H1 (cell line): ENCODE measurements around the gene NR2E1. TPM values are rescaled to one million over a fixed set of nuclear protein-coding genes. Genes with fewer than 3 reads are reported as not detected.

Experiments
- CTCF ChIA-PET: fragments of 300-600 bp; sonication (Branson Sonifier 250); formaldehyde crosslinking; loops from one replicate; lab custom pipeline; 2021; ENCODE audit not compliant: partially characterized antibody; lab: Charles Lee
- POLR2A ChIA-PET: fragments of 300-600 bp; sonication (Branson Sonifier 250); formaldehyde crosslinking; loops from one replicate; lab custom pipeline; 2021; ENCODE audit warnings: inconsistent platforms; ENCODE audit not compliant: partially characterized antibody; lab: Charles Lee
- DNase-seq, 2 experiments: peaks; one replicate each; pipeline versions ENCODE4 v3.0.0 to v3.0.0-alpha.2; 2010 to 2022; ENCODE audit warnings: low spot score in 2 of 2, low read depth in 1 of 2, mixed read lengths in 1 of 2
- FAIRE-seq: peaks from 2 replicates; lab custom pipeline; 2011; peaks lifted over from hg19 to GRCh38; lab: Jason Lieb, UNC
- H2AFZ ChIP-seq: 2 replicates; pipeline ENCODE4 v1.8.1; 2012; ENCODE audit warnings: low read length, inconsistent platforms
- H2AK5ac ChIP-seq: 2 replicates; pipeline ENCODE4 v1.6.1; 2013; ENCODE audit warnings: low read depth, low read length
- H2BK120ac ChIP-seq: replicated peaks from 2 replicates; pipeline ENCODE3; 2013; ENCODE audit warnings: low read depth, low read length, inconsistent platforms
- H2BK12ac ChIP-seq: 2 replicates; pipeline ENCODE4 v1.6.1; 2013; ENCODE audit warnings: low read depth, low read length
- H2BK15ac ChIP-seq: 2 replicates; pipeline ENCODE4 v1.6.1; 2013; ENCODE audit warnings: low read length
- H2BK20ac ChIP-seq: 2 replicates; pipeline ENCODE4 v1.6.1; 2013; ENCODE audit warnings: low read length
- H2BK5ac ChIP-seq: 2 replicates; pipeline ENCODE4 v1.6.1; 2013; ENCODE audit warnings: low read depth, low read length
- H3K14ac ChIP-seq: 2 replicates; pipeline ENCODE4 v1.6.1; 2013; ENCODE audit warnings: inconsistent platforms; ENCODE audit not compliant: insufficient read length
- H3K18ac ChIP-seq: 2 replicates; pipeline ENCODE4 v1.6.1; 2013; ENCODE audit warnings: low read length; ENCODE audit errors: extremely low read depth
- H3K23ac ChIP-seq: 2 replicates; pipeline ENCODE4 v1.6.1; 2013; ENCODE audit warnings: inconsistent platforms; ENCODE audit not compliant: insufficient read length
- H3K23me2 ChIP-seq: 2 replicates; pipeline ENCODE4 v1.6.1; 2013; ENCODE audit warnings: low read depth, low read length
- H3K27ac ChIP-seq: 2 replicates; pipeline ENCODE4 v1.6.1; 2011; ENCODE audit warnings: low read depth, low read length, inconsistent platforms
- H3K27me3 ChIP-seq, 4 experiments: replicated peaks in 1 of 4; 1 replicate in 1 of 4; 2 replicates in 3 of 4; pipeline versions ENCODE4 v1.6.1 to v1.8.1; 2011 to 2013; ENCODE audit warnings: low read length in 3 of 4, mild to moderate bottlenecking in 3 of 4, inconsistent platforms in 2 of 4, mixed read lengths in 2 of 4, moderate library complexity in 1 of 4; ENCODE audit not compliant: control insufficient read depth in 3 of 4, insufficient read depth in 3 of 4; ENCODE audit errors: extremely low read depth in 1 of 4
- H3K36me3 ChIP-seq, 4 experiments: 2 replicates each; pipeline versions ENCODE4 v1.6.1 to v1.8.1; 2011 to 2013; ENCODE audit warnings: mild to moderate bottlenecking in 4 of 4, low read length in 3 of 4, moderate library complexity in 2 of 4, control low read depth in 1 of 4, inconsistent platforms in 1 of 4; ENCODE audit not compliant: insufficient read depth in 4 of 4, control insufficient read depth in 2 of 4
- H3K4ac ChIP-seq: replicated peaks from 2 replicates; pipeline ENCODE3; 2013; ENCODE audit warnings: low read length, low read depth, mixed read lengths, inconsistent platforms; ENCODE audit not compliant: insufficient read length
- H3K4me1 ChIP-seq, 4 experiments: replicated peaks in 1 of 4; 1 replicate in 1 of 4; 2 replicates in 3 of 4; pipeline versions ENCODE4 v1.6.1 to v1.8.1; 2011 to 2013; ENCODE audit warnings: low read length in 3 of 4, inconsistent platforms in 2 of 4, mixed read lengths in 1 of 4; ENCODE audit not compliant: insufficient read depth in 4 of 4, control insufficient read depth in 3 of 4
- H3K4me2 ChIP-seq, 2 experiments: 2 replicates each; pipeline versions ENCODE4 v1.6.1 to v1.8.1; 2011 to 2013; ENCODE audit warnings: low read depth in 2 of 2, low read length in 2 of 2, control low read depth in 1 of 2, inconsistent platforms in 1 of 2, mild to moderate bottlenecking in 1 of 2; ENCODE audit not compliant: insufficient read depth in 1 of 2
- H3K4me3 ChIP-seq, 4 experiments: fragments of 200-600, 300-600 bp in 1 of 4; sonication (generic), shearing (Covaris generic), sonication (Bioruptor Twin) in 1 of 4; 2 replicates each; pipeline versions ENCODE4 v1.5.1 to v1.8.1; 2011 to 2016; ENCODE audit warnings: low read length in 4 of 4, low read depth in 3 of 4, control low read depth in 2 of 4, inconsistent platforms in 2 of 4, mild to moderate bottlenecking in 2 of 4, mixed read lengths in 1 of 4, moderate library complexity in 1 of 4; ENCODE audit not compliant: insufficient read depth in 2 of 4; ENCODE audit errors: extremely low read depth in 1 of 4
- H3K56ac ChIP-seq: replicated peaks from 2 replicates; pipeline ENCODE3; 2013; ENCODE audit warnings: low read depth, mild to moderate bottlenecking, mixed read lengths, low read length, inconsistent platforms; ENCODE audit not compliant: insufficient read length
- H3K79me1 ChIP-seq: 2 replicates; pipeline ENCODE4 v1.6.1; 2013; ENCODE audit warnings: low read depth, low read length, control low read depth
- H3K79me2 ChIP-seq, 2 experiments: 2 replicates each; pipeline versions ENCODE4 v1.6.1 to v1.8.1; 2012 to 2013; ENCODE audit warnings: low read length in 2 of 2, mild to moderate bottlenecking in 2 of 2, inconsistent platforms in 1 of 2; ENCODE audit not compliant: insufficient read depth in 2 of 2, control insufficient read depth in 1 of 2
- H3K9ac ChIP-seq, 4 experiments: replicated peaks in 1 of 4; 1 replicate in 1 of 4; 2 replicates in 3 of 4; pipeline versions ENCODE4 v1.6.1 to v1.8.1; 2011 to 2013; ENCODE audit warnings: low read depth in 3 of 4, low read length in 3 of 4, control low read depth in 2 of 4, mild to moderate bottlenecking in 2 of 4, moderate library complexity in 2 of 4, inconsistent platforms in 1 of 4; ENCODE audit errors: extremely low read depth in 1 of 4
- H3K9me3 ChIP-seq, 2 experiments: 2 replicates each; pipeline versions ENCODE4 v1.6.1 to v1.8.1; 2012 to 2013; ENCODE audit warnings: mild to moderate bottlenecking in 2 of 2, moderate library complexity in 2 of 2, control low read depth in 1 of 2, inconsistent platforms in 1 of 2, low read depth in 1 of 2, low read length in 1 of 2, mixed read lengths in 1 of 2; ENCODE audit not compliant: insufficient read depth in 2 of 2
- H4K20me1 ChIP-seq, 2 experiments: replicated peaks in 1 of 2; 2 replicates each; pipeline versions ENCODE3 to v1.8.1; 2011 to 2013; ENCODE audit warnings: inconsistent platforms in 2 of 2, low read length in 2 of 2, mild to moderate bottlenecking in 1 of 2; ENCODE audit not compliant: insufficient read depth in 2 of 2, control insufficient read depth in 1 of 2
- H4K5ac ChIP-seq: 2 replicates; pipeline ENCODE4 v1.6.1; 2013; ENCODE audit warnings: low read length, low read depth, mixed read lengths, inconsistent platforms; ENCODE audit not compliant: insufficient read length
- H4K8ac ChIP-seq: 2 replicates; pipeline ENCODE4 v1.8.0; 2013; ENCODE audit warnings: mild to moderate bottlenecking, moderate library complexity, low read length, inconsistent platforms; ENCODE audit not compliant: insufficient read depth; ENCODE audit errors: extremely low read depth
- H4K91ac ChIP-seq: replicated peaks from 2 replicates; pipeline ENCODE3; 2013; ENCODE audit warnings: low read length, mixed read lengths, inconsistent platforms; ENCODE audit not compliant: insufficient read length
- BACH1 ChIP-seq: IDR thresholded peaks from 2 replicates; pipeline ENCODE4 v1.6.1; 2012; ENCODE audit warnings: low read length, improper control_type of control experiment
- CBX5 ChIP-seq: fragments of 300-800, 300-1000 bp; sonication (generic); IDR thresholded peaks from 2 replicates; pipeline ENCODE4 v1.7.1; 2016; ENCODE audit warnings: antibody characterized with exemption, low read length, low read depth
- MAFK ChIP-seq: IDR thresholded peaks from 2 replicates; pipeline ENCODE4 v1.6.1; 2012; ENCODE audit warnings: low read depth, mild to moderate bottlenecking, improper control_type of control experiment, low read length
- WGBS, 2 experiments: shearing (Covaris generic) in 1 of 2; methylation state at CpG; one replicate each; pipeline versions ENCODE4 v1.1.6 to v1.1.7; 2013 to 2015; ENCODE audit warnings: low lambda C conversion rate in 2 of 2, mixed read lengths in 2 of 2, inconsistent platforms in 1 of 2, low coverage in 1 of 2, missing lambda C conversion rate in 1 of 2; ENCODE audit not compliant: insufficient replicate concordance in 2 of 2, insufficient coverage in 1 of 2, insufficient read length in 1 of 2; ENCODE audit errors: extremely low coverage in 1 of 2, missing lambda C conversion rate in 1 of 2; 5-methylcytosine and 5-hydroxymethylcytosine counted together
- polyA plus RNA-seq, 7 experiments: library from polyadenylated mRNA; depleted of rRNA in 3 of 7; stranded (reverse) in 5 of 7; unstranded in 2 of 7; fragments of >200 nt in 5 of 7; fragments of 200-250 nt in 2 of 7; gene quantifications; 1 replicate in 5 of 7; 2 replicates in 1 of 7; 4 replicates in 1 of 7; pipeline versions ENCODE4 v1.2.1 to v1.2.3, GENCODE V29; 2011 to 2013; ENCODE audit warnings: missing spikeins in 2 of 7, mixed read lengths in 2 of 7
- total RNA-seq: library from RNA; stranded (reverse); fragmentation: NEBNext Ultra II Directional; extraction: Animal tissue kit (Norgen Biotek cat#: 25700); gene quantifications from 2 replicates; pipeline ENCODE4 v1.2.1, GENCODE V29; 2021

Gene NR2E1
- total and polyA plus RNA-seq, 2 of the 8 experiments (the other 6 are each of a cell fraction or from before 2014, with no cell fraction given), result not detected

DNA sequence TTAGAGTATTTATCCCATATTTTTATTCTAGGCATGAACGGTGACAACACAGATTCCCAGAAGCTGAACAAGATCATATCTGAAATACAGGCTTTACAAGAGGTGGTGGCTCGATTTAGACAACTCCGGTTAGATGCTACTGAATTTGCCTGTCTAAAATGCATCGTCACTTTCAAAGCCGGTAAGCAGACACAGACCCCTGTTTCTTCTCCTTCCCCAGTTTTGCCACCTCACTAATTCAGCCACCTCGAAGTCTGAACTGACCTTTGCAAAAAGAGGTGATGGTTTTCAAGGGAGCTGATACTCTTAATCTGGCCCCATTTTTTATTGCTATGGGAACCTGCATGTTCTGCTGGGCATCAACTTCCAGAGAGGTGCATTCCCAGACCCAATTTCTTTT, 15.0 kb downstream of the NR2E1 start:
- Histone ChIP-seq H3K56ac (no peak overlapping the region), H2BK15ac (no peak overlapping the region), H2BK5ac (no peak overlapping the region), H3K23me2 (peaks cover 5% of the 10 kb centered on the region; the same call in 1 of the 2 replicates), H4K8ac (no peak overlapping the region), H2AK5ac (no peak overlapping the region), H3K27ac (no peak overlapping the region), H3K14ac (no peak overlapping the region), H4K91ac (no peak overlapping the region), H2BK20ac (no peak overlapping the region), H4K20me1 (peaks cover 5 to 10% of the 10 kb centered on the region in 2 experiments), H2BK120ac (no peak overlapping the region), H2BK12ac (peak overlapping the region; percentile 78), H3K4me2 (no peak overlapping the region), H3K36me3 (no peaks in the 10 kb centered on the region), H3K9ac (no peak overlapping the region), H3K4me1 (peaks cover 0 to 13% (median 9%) of the 10 kb centered on the region in 4 experiments; a peak in 6 of 7 replicates), H2AFZ (no peak overlapping the region), H3K23ac (no peak overlapping the region), H3K27me3 (peaks cover 25 to 34% (median 31%) of the 10 kb centered on the region in 4 experiments), H3K79me1 (no peaks in the 10 kb centered on the region), H4K5ac (no peak overlapping the region), H3K4ac (peak overlapping the region; percentile 65), H3K18ac (peak overlapping the region; percentile 78; the same call in 1 of the 2 replicates), H3K9me3 (no peaks in the 10 kb centered on the region), H3K79me2 (no peaks in the 10 kb centered on the region), H3K4me3 (no peak overlapping the region)
- TF ChIP-seq CBX5 (no peak), BACH1 (peak; percentile 52; the same call in 1 of the 2 replicates), MAFK (0 out of 2 replicates have a peak, but pooled peaks have one; percentile 17)
- 68% methylated on average over 6 of the region's 6 CpGs; no CpG with 5 or more reads in 1 of the 2 experiments for WGBS, 2 experiments
- CTCF ChIA-PET, result interaction anchor here (2.8 kb wide), 1 partner anchor 311 kb away, joined by 15 read pairs; no protein-coding TSS in a partner anchor
- DNase-seq (no peak), FAIRE-seq (no peak)
- POLR2A ChIA-PET, result interaction anchor here (0.7 kb wide), 2 partner anchors 105 to 110 kb away, joined by 3 to 4 read pairs; no protein-coding TSS in a partner anchor
